Caco-2 (cell line): ENCODE results near the gene ATXN10. TPM values are rescaled to one million over a fixed set of nuclear protein-coding genes. Genes with fewer than 3 reads are reported as not detected.

Source experiments
- BruUV-seq: library from RNA; stranded (reverse); fragments of 400-500 nt; replicated peaks from 2 replicates; lab custom pipeline; 2021; lab: Mats Ljungman, UMichigan
- CTCF ChIA-PET: fragments of 300-600 bp; sonication (Branson Sonifier 250); formaldehyde crosslinking; loops from one replicate; lab custom pipeline; 2022; ENCODE audit warnings: antibody characterized with exemption; lab: Charles Lee
- POLR2A ChIA-PET: fragments of 300-600 bp; sonication (Branson Sonifier 250); formaldehyde crosslinking; loops from one replicate; lab custom pipeline; 2022; ENCODE audit warnings: antibody characterized with exemption; lab: Charles Lee
- DNase-seq, 2 experiments: peaks; one replicate each; pipeline versions ENCODE4 v3.0.0 to v3.0.0-alpha.2; 2020 to 2022
- H3K27me3 ChIP-seq: replicated peaks from 2 replicates; pipeline ENCODE4 v1.6.0; 2011; ENCODE audit warnings: low read length; ENCODE audit not compliant: control insufficient read depth, insufficient read depth
- H3K36me3 ChIP-seq: 2 replicates; pipeline ENCODE4 v1.5.1; 2011; ENCODE audit warnings: low read length; ENCODE audit not compliant: control insufficient read depth, insufficient read depth
- H3K4me1 ChIP-seq: fragments of 250-450 bp; sonication (Bioruptor Pico); 2 replicates; pipeline ENCODE4 v1.5.1; 2020; ENCODE audit warnings: mild to moderate bottlenecking
- H3K4me3 ChIP-seq: 2 replicates; pipeline ENCODE4 v1.5.1; 2011; ENCODE audit warnings: low read depth, mild to moderate bottlenecking, control low read depth, low read length
- H3K9me3 ChIP-seq: fragments of 250-450 bp; sonication (Bioruptor Pico); 2 replicates; pipeline ENCODE4 v1.5.1; 2020; ENCODE audit warnings: mild to moderate bottlenecking, moderate library complexity
- H3K27ac Mint-ChIP-seq: one replicate; pipeline ENCODE4 v1.8.0; 2022; ENCODE audit warnings: mixed read lengths; ENCODE audit not compliant: unreplicated experiment
- H3K27me3 Mint-ChIP-seq: one replicate; pipeline ENCODE4 v1.8.0; 2022; ENCODE audit warnings: mixed read lengths; ENCODE audit not compliant: insufficient read depth, unreplicated experiment
- H3K36me3 Mint-ChIP-seq: one replicate; pipeline ENCODE4 v1.8.0; 2022; ENCODE audit warnings: mild to moderate bottlenecking, mixed read lengths; ENCODE audit not compliant: insufficient read depth, unreplicated experiment
- H3K4me1 Mint-ChIP-seq: one replicate; pipeline ENCODE4 v1.8.0; 2022; ENCODE audit warnings: low read depth, mixed read lengths; ENCODE audit not compliant: unreplicated experiment
- H3K4me3 Mint-ChIP-seq: one replicate; pipeline ENCODE4 v1.8.0; 2022; ENCODE audit warnings: mild to moderate bottlenecking, moderate library complexity, mixed read lengths; ENCODE audit not compliant: unreplicated experiment
- H3K9me3 Mint-ChIP-seq: one replicate; pipeline ENCODE4 v1.8.0; 2022; ENCODE audit warnings: mixed read lengths; ENCODE audit not compliant: unreplicated experiment
- intact Hi-C: fragments of 100-400 bp; cut with micrococcal nuclease; formaldehyde crosslinking; loops from one replicate; pipeline ENCODE4 v1.10.0; 2022; ENCODE audit not compliant: unreplicated experiment
- total RNA-seq: library from RNA; stranded (reverse); gene quantifications from 2 replicates; pipeline ENCODE4 v1.2.3, GENCODE V29; 2022
- TF ChIP-seq, protein P1 (sequence below), 2 experiments: fragments of 200-600 bp in 1 of 2; IDR thresholded peaks; 1 replicate in 1 of 2; 2 replicates in 1 of 2; pipeline versions ENCODE4 v1.5.1 to v1.8.0; 2011 to 2022; ENCODE audit warnings: antibody characterized with exemption in 1 of 2, control low read depth in 1 of 2, inconsistent platforms in 1 of 2, low read depth in 1 of 2, low read length in 1 of 2, mild to moderate bottlenecking in 1 of 2, moderate library complexity in 1 of 2; ENCODE audit not compliant: insufficient read depth in 1 of 2, severe bottlenecking in 1 of 2, unreplicated experiment in 1 of 2

ATXN10 gene
- total RNA-seq, 1 experiment from 2014 or later, result 155 TPM

DNA sequence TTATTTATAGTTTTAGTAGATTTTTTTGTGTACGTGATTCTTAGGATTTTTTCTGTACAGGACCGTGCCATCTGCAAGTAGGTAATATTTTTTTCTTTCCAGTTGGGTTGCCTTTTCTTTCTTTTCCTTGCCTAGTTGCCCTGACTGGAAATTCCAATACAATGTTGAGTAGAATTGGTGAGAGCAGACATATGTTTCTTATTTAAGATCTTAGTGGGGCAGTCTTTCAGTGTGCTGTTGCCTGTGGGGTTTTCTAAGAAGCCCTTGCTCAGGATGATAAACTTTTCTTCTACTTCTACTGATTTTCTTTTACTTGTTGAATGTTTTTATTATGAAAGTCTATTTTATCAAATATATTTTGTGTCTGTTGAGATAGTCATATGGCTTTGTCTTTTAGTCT is 33.0 kb downstream of the ATXN10 start:
- intact Hi-C loops, result no loop called here
- Mint-ChIP-seq H3K4me3 (no peak overlapping the region), H3K27me3 (no peaks in the 10 kb centered on the region), H3K4me1 (peaks cover 2% of the 10 kb centered on the region), H3K9me3 (no peaks in the 10 kb centered on the region), H3K36me3 (peaks cover 54% of the 10 kb centered on the region), H3K27ac (no peak overlapping the region)
- no TSS peak for BruUV-seq
- Histone ChIP-seq H3K4me1 (no peaks in the 10 kb centered on the region), H3K4me3 (no peak overlapping the region), H3K27me3 (no peaks in the 10 kb centered on the region), H3K36me3 (peaks cover 4% of the 10 kb centered on the region; the same call in 1 of the 2 replicates), H3K9me3 (no peaks in the 10 kb centered on the region)
- no peak for DNase-seq
- ChIA-PET CTCF (no interaction called here), POLR2A (no interaction called here)
- TF ChIP-seq, protein P1, sequence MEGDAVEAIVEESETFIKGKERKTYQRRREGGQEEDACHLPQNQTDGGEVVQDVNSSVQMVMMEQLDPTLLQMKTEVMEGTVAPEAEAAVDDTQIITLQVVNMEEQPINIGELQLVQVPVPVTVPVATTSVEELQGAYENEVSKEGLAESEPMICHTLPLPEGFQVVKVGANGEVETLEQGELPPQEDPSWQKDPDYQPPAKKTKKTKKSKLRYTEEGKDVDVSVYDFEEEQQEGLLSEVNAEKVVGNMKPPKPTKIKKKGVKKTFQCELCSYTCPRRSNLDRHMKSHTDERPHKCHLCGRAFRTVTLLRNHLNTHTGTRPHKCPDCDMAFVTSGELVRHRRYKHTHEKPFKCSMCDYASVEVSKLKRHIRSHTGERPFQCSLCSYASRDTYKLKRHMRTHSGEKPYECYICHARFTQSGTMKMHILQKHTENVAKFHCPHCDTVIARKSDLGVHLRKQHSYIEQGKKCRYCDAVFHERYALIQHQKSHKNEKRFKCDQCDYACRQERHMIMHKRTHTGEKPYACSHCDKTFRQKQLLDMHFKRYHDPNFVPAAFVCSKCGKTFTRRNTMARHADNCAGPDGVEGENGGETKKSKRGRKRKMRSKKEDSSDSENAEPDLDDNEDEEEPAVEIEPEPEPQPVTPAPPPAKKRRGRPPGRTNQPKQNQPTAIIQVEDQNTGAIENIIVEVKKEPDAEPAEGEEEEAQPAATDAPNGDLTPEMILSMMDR (IDR thresholded peaks at IDR 0.05; ENCODE audit: insufficient read depth in 1 of 2, low read depth in 1 of 2, low read length in 1 of 2, severe bottlenecking in 1 of 2, unreplicated experiment in 1 of 2), result no peak

DNA sequence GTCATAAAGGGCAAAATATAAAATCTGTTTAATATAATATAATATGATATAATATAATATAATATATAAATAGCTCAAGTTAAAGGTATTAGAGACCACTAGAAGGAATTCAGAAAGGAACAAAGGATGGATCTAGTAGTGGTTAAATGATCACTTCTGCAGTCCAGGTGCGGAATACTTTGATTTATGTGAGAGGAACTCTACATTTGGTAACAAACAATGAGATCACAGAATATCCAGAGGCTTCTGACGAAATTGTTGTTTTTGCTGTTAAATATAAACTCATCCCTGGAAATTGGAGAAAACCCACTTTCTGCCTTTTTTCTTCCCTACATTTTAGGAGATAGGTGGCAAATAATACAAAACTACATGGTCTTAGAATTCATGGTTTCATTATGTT is 36.0 kb downstream of the ATXN10 start:
- no peaks in the 10 kb centered on the region for H3K27me3 Mint-ChIP-seq
- BruUV-seq, result no TSS peak
- no peak overlapping the region for H3K4me3 Mint-ChIP-seq
- no peak for DNase-seq
- no peaks in the 10 kb centered on the region for H3K27me3 ChIP-seq
- peaks cover 10% of the 10 kb centered on the region for H3K4me1 Mint-ChIP-seq
- no peaks in the 10 kb centered on the region for H3K9me3 ChIP-seq
- ChIA-PET CTCF (no interaction called here), POLR2A (no interaction called here)
- H3K9me3 Mint-ChIP-seq, result no peaks in the 10 kb centered on the region
- H3K4me3 ChIP-seq, result no peak overlapping the region
- H3K36me3 ChIP-seq, result peaks cover 4% of the 10 kb centered on the region; the same call in 1 of the 2 replicates
- H3K27ac Mint-ChIP-seq, result no peak overlapping the region
- TF ChIP-seq, protein P1 (IDR thresholded peaks at IDR 0.05; ENCODE audit: insufficient read depth in 1 of 2, low read depth in 1 of 2, low read length in 1 of 2, severe bottlenecking in 1 of 2, unreplicated experiment in 1 of 2), result no peak
- intact Hi-C loops, result no loop called here
- no peaks in the 10 kb centered on the region for H3K4me1 ChIP-seq
- H3K36me3 Mint-ChIP-seq, result peaks cover 52% of the 10 kb centered on the region

DNA sequence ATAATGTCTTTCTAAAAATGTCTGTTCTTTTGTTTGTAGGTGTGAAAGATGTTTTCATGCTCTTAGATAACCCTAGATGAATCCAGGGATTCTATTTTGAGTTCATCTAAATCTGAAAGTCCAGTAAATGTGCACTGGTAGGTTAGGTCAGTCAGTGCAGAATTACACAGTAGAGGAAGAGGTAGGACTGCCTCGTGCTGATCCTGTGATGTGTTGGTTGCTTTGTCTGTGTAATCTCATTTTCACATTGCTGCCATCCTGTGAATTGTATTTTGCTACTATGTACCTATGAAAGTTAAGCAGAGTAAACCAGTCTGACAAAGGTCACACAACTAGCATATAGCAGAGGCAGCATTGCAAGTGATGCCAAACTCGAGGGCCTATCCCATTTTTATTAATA is 36.5 kb downstream of the ATXN10 start:
- no peak for DNase-seq
- peaks cover 46% of the 10 kb centered on the region for H3K36me3 Mint-ChIP-seq
- H3K9me3 Mint-ChIP-seq, result no peaks in the 10 kb centered on the region
- POLR2A ChIA-PET, result no interaction called here
- no peak overlapping the region for H3K27ac Mint-ChIP-seq
- 0 out of 2 replicates have a peak, but pooled peaks cover 2% of the 10 kb centered on the region for H3K36me3 ChIP-seq
- no peak overlapping the region for H3K4me3 Mint-ChIP-seq
- no peak overlapping the region for H3K4me3 ChIP-seq
- no peaks in the 10 kb centered on the region for H3K9me3 ChIP-seq
- CTCF ChIA-PET, result no interaction called here
- H3K27me3 ChIP-seq, result no peaks in the 10 kb centered on the region
- no TSS peak for BruUV-seq
- TF ChIP-seq, protein P1 (IDR thresholded peaks at IDR 0.05; ENCODE audit: insufficient read depth in 1 of 2, low read depth in 1 of 2, low read length in 1 of 2, severe bottlenecking in 1 of 2, unreplicated experiment in 1 of 2), result no peak
- intact Hi-C loops, result no loop called here
- no peaks in the 10 kb centered on the region for H3K4me1 ChIP-seq
- peaks cover 10% of the 10 kb centered on the region for H3K4me1 Mint-ChIP-seq
- H3K27me3 Mint-ChIP-seq, result no peaks in the 10 kb centered on the region
